ENCODE data around the gene KRTAP2-3. TPM values are rescaled to one million over a fixed set of nuclear protein-coding genes. Genes with fewer than 3 reads are reported as not detected.

Gene KRTAP2-3
- total and polyA plus RNA-seq, 2 experiments from 2014 or later = not detected

GRCh38 chr17:41029633-41030245, 30.2 kb downstream of the KRTAP2-3 start, which contains the start of gene KRTAP1-4:
KRTAP1-4 (minus strand) TSS chr17:41030195; CDS start chr17:41030078, 117 bp downstream.
- Histone ChIP-seq H3K4me3 (no peak within 1 kb of the TSS), H3K9me3 (ENCODE audit: low read depth) (no peaks in the 10 kb centered on the region), H2AFZ (no peak within 1 kb of the TSS), H3K27me3 (peaks cover 3% of the 10 kb centered on the region), H3K9me2 (replicated peaks; ENCODE audit: insufficient read depth) (no peaks in the 10 kb centered on the region), H3K27ac (no peak within 1 kb of the TSS), H3K4me1 (ENCODE audit: insufficient read depth) (no peaks in the 10 kb centered on the region), H4K20me1 (ENCODE audit: insufficient read depth, poor library complexity, severe bottlenecking) (no peaks in the 10 kb centered on the region), H3K36me3 (replicated peaks; ENCODE audit: insufficient read depth, low read depth) (no peaks in the 10 kb centered on the region), H3K79me2 (no peaks in the 10 kb centered on the region), H3K4me2 (no peak within 1 kb of the TSS)
- 89% methylated on average over 11 of the region's 12 CpGs for WGBS (ENCODE audit: low lambda C conversion rate, missing lambda C conversion rate)
- no peak for TF ChIP-seq EZH2 (IDR thresholded peaks at IDR 0.05; ENCODE audit: borderline replicate concordance)
- no peak for DNase-seq (ENCODE audit: low spot score)

DNA sequence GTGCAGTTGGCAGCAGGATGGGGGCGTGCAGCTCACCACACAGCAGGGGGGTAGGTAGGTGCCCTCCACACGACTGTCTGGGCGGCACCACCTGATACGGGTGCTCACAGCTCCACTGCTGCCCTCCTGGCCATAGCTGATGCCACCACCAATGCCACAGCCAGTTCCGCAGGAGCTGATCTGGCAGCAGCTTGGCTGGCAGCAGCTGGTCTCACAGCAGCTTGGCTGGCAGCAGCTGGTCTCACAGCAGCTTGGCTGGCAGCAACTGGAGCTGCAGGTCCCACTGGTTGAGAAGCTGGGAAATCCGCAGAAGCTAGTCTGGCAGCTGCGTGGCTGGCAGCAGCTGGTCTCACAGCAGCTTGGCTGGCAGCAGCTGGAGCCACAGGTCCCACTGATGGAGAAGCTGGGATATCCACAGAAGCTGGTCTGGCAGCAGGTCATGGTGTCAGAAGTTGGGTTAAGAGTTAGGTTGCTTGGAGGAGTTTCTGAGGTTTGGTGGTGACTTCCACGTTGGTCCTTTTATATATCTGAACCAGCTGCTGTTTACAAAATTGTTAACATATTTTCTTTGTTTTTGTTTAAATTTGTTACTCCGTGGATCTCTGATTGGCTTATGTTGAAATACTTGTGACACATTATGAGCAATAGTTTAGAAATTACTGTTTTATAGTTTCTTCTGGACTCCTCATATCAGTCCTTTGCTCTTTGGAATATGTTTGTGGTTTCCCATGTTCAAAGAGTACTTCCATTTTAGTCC, 33.0 kb downstream of the KRTAP2-3 start, which contains the start of gene KRTAP1-5:
Gene KRTAP1-5 (minus strand): TSS at position 494 of the 757 bp plus-strand sequence. CDS start 53 bp downstream, at position 441.
- Histone ChIP-seq H3K4me3 (no peak within 1 kb of the TSS), H4K20me1 (ENCODE audit: insufficient read depth, poor library complexity, severe bottlenecking) (no peaks in the 10 kb centered on the region), H3K4me1 (ENCODE audit: insufficient read depth) (no peaks in the 10 kb centered on the region), H3K36me3 (replicated peaks; ENCODE audit: insufficient read depth, low read depth) (no peaks in the 10 kb centered on the region), H3K4me2 (no peak within 1 kb of the TSS), H3K9me3 (ENCODE audit: low read depth) (no peaks in the 10 kb centered on the region), H2AFZ (no peak within 1 kb of the TSS), H3K27ac (no peak within 1 kb of the TSS), H3K27me3 (peaks cover 3% of the 10 kb centered on the region), H3K9me2 (replicated peaks; ENCODE audit: insufficient read depth) (no peaks in the 10 kb centered on the region), H3K79me2 (no peaks in the 10 kb centered on the region)
- WGBS (ENCODE audit: low lambda C conversion rate, missing lambda C conversion rate) = 77% methylated on average over 9 of the region's 9 CpGs
- no peak for DNase-seq (ENCODE audit: low spot score)
- no peak for TF ChIP-seq EZH2phosphoT487 (IDR thresholded peaks at IDR 0.05; ENCODE audit: low read depth, severe bottlenecking, unreplicated experiment)
- no peak for TF ChIP-seq CTCF (IDR thresholded peaks at IDR 0.05; ENCODE audit: poor library complexity)
- no peak for TF ChIP-seq EZH2 (IDR thresholded peaks at IDR 0.05; ENCODE audit: borderline replicate concordance)

- H4K20me1 ChIP-seq (ENCODE audit: insufficient read depth, poor library complexity, severe bottlenecking) = no peaks in the 10 kb centered on the region
- no peak overlapping the region for H3K4me2 ChIP-seq
- no peak overlapping the region for H2AFZ ChIP-seq
Observed at GRCh38 chr17:41024697-41025096, 35.2 kb downstream of the KRTAP2-3 start.

More at GRCh38 chr17:41024697-41025096, 35.2 kb downstream of the KRTAP2-3 start:
- Histone ChIP-seq H3K36me3 (replicated peaks; ENCODE audit: insufficient read depth, low read depth) (no peaks in the 10 kb centered on the region), H3K27me3 (no peaks in the 10 kb centered on the region), H3K27ac (no peak overlapping the region), H3K4me1 (ENCODE audit: insufficient read depth) (no peaks in the 10 kb centered on the region), H3K79me2 (no peaks in the 10 kb centered on the region), H3K9me3 (ENCODE audit: low read depth) (no peaks in the 10 kb centered on the region), H3K9me2 (replicated peaks; ENCODE audit: insufficient read depth) (no peaks in the 10 kb centered on the region), H3K4me3 (no peak overlapping the region)
- no peak for DNase-seq (ENCODE audit: low spot score)
- 93% methylated on average over 3 of the region's 3 CpGs for WGBS (ENCODE audit: low lambda C conversion rate, missing lambda C conversion rate)
- TF ChIP-seq CTCF (IDR thresholded peaks at IDR 0.05; ENCODE audit: poor library complexity) = no peak
- no peak for TF ChIP-seq EZH2 (IDR thresholded peaks at IDR 0.05; ENCODE audit: borderline replicate concordance)
- TF ChIP-seq EZH2phosphoT487 (IDR thresholded peaks at IDR 0.05; ENCODE audit: low read depth, severe bottlenecking, unreplicated experiment) = no peak

All from hepatocyte (in vitro differentiated cells).